HepG2 (cell line): ENCODE measurements around the gene DDC. TPM values are rescaled to one million over a fixed set of nuclear protein-coding genes. Genes with fewer than 3 reads are reported as not detected.

Experiments used
- AHR ChIP-seq: IDR thresholded peaks from 2 replicates; pipeline ENCODE4 v1.6.1; 2018; ENCODE audit warnings: missing genetic modification reagents, missing compliant biosample characterization
- ARID5B ChIP-seq: IDR thresholded peaks from 2 replicates; pipeline ENCODE4 v1.4.0; 2020; ENCODE audit warnings: mild to moderate bottlenecking, missing genetic modification reagents
- BATF2 ChIP-seq: sonication (generic); formaldehyde crosslinking; IDR thresholded peaks from 2 replicates; pipeline ENCODE4 v1.8.0; 2022; ENCODE audit warnings: mild to moderate bottlenecking, missing genetic modification reagents, moderate library complexity
- LCORL ChIP-seq, 2 experiments: fragments of 450-650 bp in 1 of 2; sonication (generic) in 1 of 2; formaldehyde crosslinking in 1 of 2; IDR thresholded peaks; 2 replicates each; pipeline versions ENCODE4 v1.5.0 to v1.6.1; 2017 to 2020; ENCODE audit warnings: antibody characterized with exemption in 1 of 2, missing genetic modification reagents in 1 of 2
- MXI1 ChIP-seq: IDR thresholded peaks from 3 replicates; pipeline ENCODE4 v1.6.1; 2012; ENCODE audit warnings: low read depth, low read length, inconsistent platforms, borderline replicate concordance
- ONECUT2 ChIP-seq: sonication (generic); formaldehyde crosslinking; IDR thresholded peaks from 2 replicates; pipeline ENCODE4 v1.4.0; 2020; ENCODE audit warnings: missing genetic modification reagents
- SKIL ChIP-seq: sonication (generic); formaldehyde crosslinking; IDR thresholded peaks from 2 replicates; pipeline ENCODE4 v1.8.0; 2022; ENCODE audit warnings: missing genetic modification reagents, mild to moderate bottlenecking, moderate library complexity, borderline replicate concordance
- SP1 ChIP-seq, 2 experiments: fragments of 450-650 bp in 1 of 2; sonication (generic) in 1 of 2; formaldehyde crosslinking in 1 of 2; IDR thresholded peaks; 2 replicates each; pipeline versions ENCODE4 v1.4.0 to v1.6.1; 2016 to 2020; ENCODE audit warnings: missing genetic modification reagents in 1 of 2
- SRSF9 ChIP-seq: fragments of 200-400 bp; formaldehyde crosslinking; IDR thresholded peaks from 2 replicates; pipeline ENCODE4 v1.6.1; 2018; ENCODE audit warnings: borderline replicate concordance, mild to moderate bottlenecking, low read depth, low read length; ENCODE audit not compliant: insufficient read depth, poor library complexity, severe bottlenecking
- TEAD2 ChIP-seq: sonication (generic); formaldehyde crosslinking; IDR thresholded peaks from 2 replicates; pipeline ENCODE4 v1.9.0; 2021; ENCODE audit warnings: missing genetic modification reagents
- ZBTB4 ChIP-seq: sonication (generic); formaldehyde crosslinking; IDR thresholded peaks from 2 replicates; pipeline ENCODE4 v1.4.0; 2020; ENCODE audit warnings: missing genetic modification reagents, mild to moderate bottlenecking, borderline replicate concordance
- ZNF224 ChIP-seq: sonication (generic); formaldehyde crosslinking; IDR thresholded peaks from 2 replicates; pipeline ENCODE4 v1.5.0; 2020; ENCODE audit warnings: mild to moderate bottlenecking, missing genetic modification reagents
- ZNF619 ChIP-seq: sonication (generic); formaldehyde crosslinking; IDR thresholded peaks from 2 replicates; pipeline ENCODE4 v1.4.0; 2020; ENCODE audit warnings: mild to moderate bottlenecking, missing genetic modification reagents
- ZNF639 ChIP-seq: conservative IDR thresholded peaks from 2 replicates; pipeline ENCODE4 v1.6.1; 2018; ENCODE audit warnings: missing genetic modification reagents
- ZNF660 ChIP-seq: sonication (generic); formaldehyde crosslinking; IDR thresholded peaks from 2 replicates; pipeline ENCODE4 v1.5.1; 2020; ENCODE audit warnings: mild to moderate bottlenecking, low read depth, missing genetic modification reagents, borderline replicate concordance
- polyA plus RNA-seq, 8 experiments: library from polyadenylated mRNA; depleted of rRNA in 3 of 8; stranded (reverse) in 7 of 8; unstranded in 1 of 8; fragments of >200 nt; fragmentation: Illumina TruSeq in 4 of 8; extraction: Trizol in 4 of 8; gene quantifications; 2 replicates each; pipeline versions ENCODE4 v1.2.1 to v1.2.3, GENCODE V29; 2011 to 2016; ENCODE audit warnings: low read depth in 4 of 8, missing spikeins in 1 of 8, mixed read lengths in 1 of 8; ENCODE audit not compliant: insufficient read depth in 1 of 8
- total RNA-seq, 5 experiments: library from RNA; depleted of rRNA; stranded (reverse); fragments of >200 nt; fragmentation: Illumina TruSeq; extraction: Trizol; gene quantifications; 2 replicates each; pipeline ENCODE4 v1.2.3, GENCODE V29; 2016; ENCODE audit warnings: low read depth in 1 of 5

Gene DDC
- total and polyA plus RNA-seq, 2 of the 13 experiments (the other 11 are each of a cell fraction or from before 2014, with no cell fraction given): 11.7 to 93.3 TPM

GRCh38 chr7:50591480-50592438, 26.6 kb upstream of the DDC start (continued):
- TF ChIP-seq ZNF639 (CRISPR knock-in tag) (no peak), MXI1 (peak; percentile 28; the same call in 1 of the 3 replicates), ARID5B (CRISPR knock-in tag) (peak; percentile 80), ZNF660 (CRISPR knock-in tag) (no peak), ZBTB4 (CRISPR knock-in tag) (no peak), LCORL (IDR thresholded peaks at IDR 0.05) (no peak), LCORL (CRISPR knock-in tag; IDR thresholded peaks at IDR 0.05) (no peak), ZNF224 (CRISPR knock-in tag) (no peak), SKIL (CRISPR knock-in tag) (no peak), TEAD2 (no peak), BATF2 (CRISPR knock-in tag) (no peak), ZNF619 (CRISPR knock-in tag) (peak; percentile 59; the same call in 1 of the 2 replicates), ONECUT2 (no peak), AHR (CRISPR knock-in tag) (no peak), SP1 (IDR thresholded peaks at IDR 0.05) (no peak), SP1 (CRISPR knock-in tag; IDR thresholded peaks at IDR 0.05) (no peak), SRSF9 (no peak)
